Measurements from ENCODE around the gene KIAA0232. TPM values are rescaled to one million over a fixed set of nuclear protein-coding genes. Genes with fewer than 3 reads are reported as not detected.

KIAA0232 gene
- total RNA-seq, 2 experiments from 2014 or later = 12.8 to 13.3 TPM

Other genes starting within 250 kb of the KIAA0232 start
- gene MAN2B2, start 207.5 kb upstream of the KIAA0232 start, total RNA-seq = 10 to 100 TPM; 10.8 to 13.0 TPM
- gene MRFAP1, start 142.0 kb upstream of the KIAA0232 start, total RNA-seq = 100 to 1,000 TPM; 106 to 107 TPM
- 1 to 10 TPM; 3.4 to 4.3 TPM for gene S100P, start 88.8 kb upstream of the KIAA0232 start, total RNA-seq
- 10 to 100 TPM; 36.7 to 39.2 TPM for gene MRFAP1L1, start 72.9 kb upstream of the KIAA0232 start, total RNA-seq
- 10 to 100 TPM; 19.1 to 21.8 TPM for gene BLOC1S4, start 66.6 kb upstream of the KIAA0232 start, total RNA-seq
- gene TBC1D14, start 127.1 kb downstream of the KIAA0232 start, total RNA-seq = 10 to 100 TPM; 34.7 to 36.3 TPM

Measured in activated CD8-positive, alpha-beta T cell treated with anti-CD3 and anti-CD28 coated beads for 36 hours (primary cell).